ENCODE data around the gene GSTCD.
"Not testable (repeated sequence)": the region's sequence is repeated elsewhere in the genome, so short reads cannot be mapped to it uniquely, and the experiment has no call there.

The GSTCD gene

GRCh38 chr4:105686571-105686970 is 22.0 kb upstream of the GSTCD start:
- H4K8ac ChIP-seq (ENCODE audit: low read length), result no peak overlapping the region
- 100% methylated on average over 1 of the region's 2 CpGs for WGBS
- H3K27me3 ChIP-seq (ENCODE audit: control insufficient read depth in 1 of 2, insufficient read depth in 1 of 2, low read length in 2 of 2), result no peaks in the 10 kb centered on the region
- no peak overlapping the region for H3K18ac ChIP-seq (ENCODE audit: low read depth in 1 of 2, low read length in 2 of 2)
- no peak overlapping the region for H3K9ac ChIP-seq (ENCODE audit: low read length)
- no peak overlapping the region for H3K27ac ChIP-seq (ENCODE audit: low read length, poor library complexity, severe bottlenecking)
- no peak overlapping the region for H3K4ac ChIP-seq (ENCODE audit: low read depth in 1 of 2, low read length in 2 of 2)
- no peak overlapping the region for H2BK15ac ChIP-seq (ENCODE audit: low read depth, poor library complexity, severe bottlenecking)
- no peak overlapping the region for H3K4me2 ChIP-seq (ENCODE audit: low read length, poor library complexity, severe bottlenecking)
- no peak overlapping the region for H2AK5ac ChIP-seq (ENCODE audit: low read length, severe bottlenecking)
- H3K4me3 ChIP-seq (ENCODE audit: insufficient read depth in 1 of 2, low read depth in 1 of 2, low read length in 2 of 2), result no peak overlapping the region
- no peak for DNase-seq
- no peaks in the 10 kb centered on the region for H3K9me3 ChIP-seq (ENCODE audit: control insufficient read depth, low read length)
- no peak overlapping the region for H2BK12ac ChIP-seq (ENCODE audit: low read length in 2 of 2)
- no peak overlapping the region for H2AFZ ChIP-seq (ENCODE audit: low read depth, low read length)
- H3K23ac ChIP-seq (ENCODE audit: low read length in 2 of 2), result no peak overlapping the region
- H3K79me1 ChIP-seq (replicated peaks; ENCODE audit: low read length, poor library complexity, severe bottlenecking), result peaks cover 4% of the 10 kb centered on the region
- H3K14ac ChIP-seq (ENCODE audit: low read length in 2 of 2), result no peak overlapping the region
- no peak overlapping the region for H2BK120ac ChIP-seq (ENCODE audit: low read depth, low read length)
- H3K36me3 ChIP-seq (ENCODE audit: control insufficient read depth in 1 of 2, insufficient read depth in 2 of 2, low read depth in 1 of 2, low read length in 2 of 2), result peaks cover 10 to 86% of the 10 kb centered on the region in 2 experiments
- H2BK5ac ChIP-seq (ENCODE audit: low read depth, low read length, poor library complexity, severe bottlenecking), result no peak overlapping the region
- H4K91ac ChIP-seq (ENCODE audit: low read length), result no peak overlapping the region
- no peaks in the 10 kb centered on the region for H3K4me1 ChIP-seq (ENCODE audit: control insufficient read depth, insufficient read depth, low read depth, low read length)

- H2BK120ac ChIP-seq (ENCODE audit: low read depth, low read length); H3K27me3 ChIP-seq (ENCODE audit: control insufficient read depth in 1 of 2, insufficient read depth in 1 of 2, low read length in 2 of 2); H3K14ac ChIP-seq (ENCODE audit: low read length in 2 of 2); H3K18ac ChIP-seq (ENCODE audit: low read depth in 1 of 2, low read length in 2 of 2); H3K4ac ChIP-seq (ENCODE audit: low read depth in 1 of 2, low read length in 2 of 2); H3K27ac ChIP-seq (ENCODE audit: low read length, poor library complexity, severe bottlenecking); H3K9ac ChIP-seq (ENCODE audit: low read length); H2BK15ac ChIP-seq (ENCODE audit: low read depth, poor library complexity, severe bottlenecking); H3K4me1 ChIP-seq (ENCODE audit: control insufficient read depth, insufficient read depth, low read depth, low read length); H2BK12ac ChIP-seq (ENCODE audit: low read length in 2 of 2); H3K79me1 ChIP-seq (replicated peaks; ENCODE audit: low read length, poor library complexity, severe bottlenecking); H4K91ac ChIP-seq (ENCODE audit: low read length); H2BK5ac ChIP-seq (ENCODE audit: low read depth, low read length, poor library complexity, severe bottlenecking); DNase-seq; H2AK5ac ChIP-seq (ENCODE audit: low read length, severe bottlenecking); H3K23ac ChIP-seq (ENCODE audit: low read length in 2 of 2); H3K4me3 ChIP-seq (ENCODE audit: insufficient read depth in 1 of 2, low read depth in 1 of 2, low read length in 2 of 2); H3K4me2 ChIP-seq (ENCODE audit: low read length, poor library complexity, severe bottlenecking); H4K8ac ChIP-seq (ENCODE audit: low read length); H2AFZ ChIP-seq (ENCODE audit: low read depth, low read length); H3K9me3 ChIP-seq (ENCODE audit: control insufficient read depth, low read length): not testable (repeated sequence)
- WGBS, result 100% methylated on average over 2 of the region's 5 CpGs
- peaks cover 18 to 82% of the 10 kb centered on the region in 2 experiments for H3K36me3 ChIP-seq (ENCODE audit: control insufficient read depth in 1 of 2, insufficient read depth in 2 of 2, low read depth in 1 of 2, low read length in 2 of 2)
Observed at GRCh38 chr4:105694812-105695211, 13.8 kb upstream of the GSTCD start.

DNA sequence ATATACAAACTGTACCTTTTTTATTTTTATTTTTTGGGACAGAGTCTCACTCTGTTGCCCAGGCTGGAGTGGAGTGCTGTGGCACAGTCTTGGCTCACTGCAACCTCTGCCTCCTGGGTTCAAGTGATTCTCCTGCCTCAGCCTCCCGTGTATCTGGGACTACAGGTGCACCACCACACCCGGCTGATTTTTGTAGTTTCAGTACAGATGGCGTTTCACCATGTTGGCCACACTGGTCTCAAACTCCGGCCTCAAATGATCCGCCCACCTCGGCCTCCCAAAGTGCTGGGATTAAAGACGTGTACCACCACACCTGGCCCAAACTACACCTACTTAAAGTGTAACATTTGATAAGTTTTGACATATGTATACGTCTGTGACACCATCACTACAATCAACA is 12.8 kb upstream of the GSTCD start:
- H3K4me3 ChIP-seq (ENCODE audit: insufficient read depth in 1 of 2, low read depth in 1 of 2, low read length in 2 of 2); DNase-seq; H3K4me2 ChIP-seq (ENCODE audit: low read length, poor library complexity, severe bottlenecking); H3K23ac ChIP-seq (ENCODE audit: low read length in 2 of 2); H3K14ac ChIP-seq (ENCODE audit: low read length in 2 of 2); H3K4ac ChIP-seq (ENCODE audit: low read depth in 1 of 2, low read length in 2 of 2); H3K27me3 ChIP-seq (ENCODE audit: control insufficient read depth in 1 of 2, insufficient read depth in 1 of 2, low read length in 2 of 2); H2AFZ ChIP-seq (ENCODE audit: low read depth, low read length); H3K27ac ChIP-seq (ENCODE audit: low read length, poor library complexity, severe bottlenecking); H3K9ac ChIP-seq (ENCODE audit: low read length); H2BK15ac ChIP-seq (ENCODE audit: low read depth, poor library complexity, severe bottlenecking); H2BK12ac ChIP-seq (ENCODE audit: low read length in 2 of 2); H3K9me3 ChIP-seq (ENCODE audit: control insufficient read depth, low read length); H3K79me1 ChIP-seq (replicated peaks; ENCODE audit: low read length, poor library complexity, severe bottlenecking); H4K91ac ChIP-seq (ENCODE audit: low read length); H3K4me1 ChIP-seq (ENCODE audit: control insufficient read depth, insufficient read depth, low read depth, low read length); H2BK5ac ChIP-seq (ENCODE audit: low read depth, low read length, poor library complexity, severe bottlenecking); H4K8ac ChIP-seq (ENCODE audit: low read length); H2BK120ac ChIP-seq (ENCODE audit: low read depth, low read length); H2AK5ac ChIP-seq (ENCODE audit: low read length, severe bottlenecking); H3K18ac ChIP-seq (ENCODE audit: low read depth in 1 of 2, low read length in 2 of 2): not testable (repeated sequence)
- peaks cover 18 to 76% of the 10 kb centered on the region in 2 experiments for H3K36me3 ChIP-seq (ENCODE audit: control insufficient read depth in 1 of 2, insufficient read depth in 2 of 2, low read depth in 1 of 2, low read length in 2 of 2)
- WGBS, result 91% methylated on average over 6 of the region's 8 CpGs

DNA sequence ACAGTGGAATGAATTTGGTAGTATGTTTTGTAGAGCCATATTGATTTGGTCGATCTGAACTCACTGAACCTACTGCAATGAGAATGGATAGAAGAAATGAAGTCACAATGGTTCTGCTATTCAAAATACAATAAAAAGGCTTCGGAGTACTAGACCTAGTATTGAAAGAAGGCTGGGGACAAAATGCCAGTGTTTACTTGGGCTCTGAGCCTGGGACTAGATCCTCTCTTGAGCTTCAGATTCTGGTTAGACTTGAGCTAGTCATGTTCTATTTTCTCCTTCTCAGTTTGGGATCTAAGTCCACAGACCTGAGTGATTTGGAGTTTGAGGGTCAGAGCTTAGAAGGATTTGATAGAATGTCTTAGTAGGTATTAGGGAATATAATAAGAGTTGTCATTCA is 10.0 kb upstream of the GSTCD start:
- H2AFZ ChIP-seq (ENCODE audit: low read depth, low read length), result no peak overlapping the region
- H2AK5ac ChIP-seq (ENCODE audit: low read length, severe bottlenecking), result no peak overlapping the region
- no peak overlapping the region for H3K23ac ChIP-seq (ENCODE audit: low read length in 2 of 2)
- no peak overlapping the region for H3K14ac ChIP-seq (ENCODE audit: low read length in 2 of 2)
- no peak overlapping the region for H2BK120ac ChIP-seq (ENCODE audit: low read depth, low read length)
- no peak overlapping the region for H2BK5ac ChIP-seq (ENCODE audit: low read depth, low read length, poor library complexity, severe bottlenecking)
- no peak overlapping the region for H2BK15ac ChIP-seq (ENCODE audit: low read depth, poor library complexity, severe bottlenecking)
- peaks cover 14% of the 10 kb centered on the region for H3K79me1 ChIP-seq (replicated peaks; ENCODE audit: low read length, poor library complexity, severe bottlenecking)
- no peaks in the 10 kb centered on the region for H3K27me3 ChIP-seq (ENCODE audit: control insufficient read depth in 1 of 2, insufficient read depth in 1 of 2, low read length in 2 of 2)
- H3K4me1 ChIP-seq (ENCODE audit: control insufficient read depth, insufficient read depth, low read depth, low read length), result no peaks in the 10 kb centered on the region
- H3K27ac ChIP-seq (ENCODE audit: low read length, poor library complexity, severe bottlenecking), result no peak overlapping the region
- no peak for DNase-seq
- H3K4me2 ChIP-seq (ENCODE audit: low read length, poor library complexity, severe bottlenecking), result no peak overlapping the region
- no peak overlapping the region for H4K91ac ChIP-seq (ENCODE audit: low read length)
- no peaks in the 10 kb centered on the region for H3K9me3 ChIP-seq (ENCODE audit: control insufficient read depth, low read length)
- no peak overlapping the region for H3K9ac ChIP-seq (ENCODE audit: low read length)
- H2BK12ac ChIP-seq (ENCODE audit: low read length in 2 of 2), result no peak overlapping the region
- H3K36me3 ChIP-seq (ENCODE audit: control insufficient read depth in 1 of 2, insufficient read depth in 2 of 2, low read depth in 1 of 2, low read length in 2 of 2), result peaks cover 14 to 61% of the 10 kb centered on the region in 2 experiments
- H3K4me3 ChIP-seq (ENCODE audit: insufficient read depth in 1 of 2, low read depth in 1 of 2, low read length in 2 of 2), result no peak overlapping the region
- no peak overlapping the region for H3K18ac ChIP-seq (ENCODE audit: low read depth in 1 of 2, low read length in 2 of 2)
- WGBS, result 100% methylated on average over 1 of the region's 2 CpGs
- no peak overlapping the region for H3K4ac ChIP-seq (ENCODE audit: low read depth in 1 of 2, low read length in 2 of 2)
- no peak overlapping the region for H4K8ac ChIP-seq (ENCODE audit: low read length)

Data from mesenchymal stem cell (in vitro differentiated cells and primary cell).